Measurements from ENCODE around the gene PARD3B.

- TF ChIP-seq, protein P1, sequence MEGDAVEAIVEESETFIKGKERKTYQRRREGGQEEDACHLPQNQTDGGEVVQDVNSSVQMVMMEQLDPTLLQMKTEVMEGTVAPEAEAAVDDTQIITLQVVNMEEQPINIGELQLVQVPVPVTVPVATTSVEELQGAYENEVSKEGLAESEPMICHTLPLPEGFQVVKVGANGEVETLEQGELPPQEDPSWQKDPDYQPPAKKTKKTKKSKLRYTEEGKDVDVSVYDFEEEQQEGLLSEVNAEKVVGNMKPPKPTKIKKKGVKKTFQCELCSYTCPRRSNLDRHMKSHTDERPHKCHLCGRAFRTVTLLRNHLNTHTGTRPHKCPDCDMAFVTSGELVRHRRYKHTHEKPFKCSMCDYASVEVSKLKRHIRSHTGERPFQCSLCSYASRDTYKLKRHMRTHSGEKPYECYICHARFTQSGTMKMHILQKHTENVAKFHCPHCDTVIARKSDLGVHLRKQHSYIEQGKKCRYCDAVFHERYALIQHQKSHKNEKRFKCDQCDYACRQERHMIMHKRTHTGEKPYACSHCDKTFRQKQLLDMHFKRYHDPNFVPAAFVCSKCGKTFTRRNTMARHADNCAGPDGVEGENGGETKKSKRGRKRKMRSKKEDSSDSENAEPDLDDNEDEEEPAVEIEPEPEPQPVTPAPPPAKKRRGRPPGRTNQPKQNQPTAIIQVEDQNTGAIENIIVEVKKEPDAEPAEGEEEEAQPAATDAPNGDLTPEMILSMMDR (conservative IDR thresholded peaks at IDR 0.05; ENCODE audit: low read depth in 2 of 2): no peak
- TF ChIP-seq ZNF114 (CRISPR knock-in tag; IDR thresholded peaks at IDR 0.05) (no peak), POLR2AphosphoS5 (IDR thresholded peaks at IDR 0.05; ENCODE audit: low read depth) (no peak), EZH2 (IDR thresholded peaks at IDR 0.05; ENCODE audit: low read depth, unreplicated experiment) (no peak), EZH2phosphoT487 (IDR thresholded peaks at IDR 0.05; ENCODE audit: unreplicated experiment) (no peak), REST (IDR thresholded peaks at IDR 0.05; ENCODE audit: unreplicated experiment) (no peak), NANOG (IDR thresholded peaks at IDR 0.05; ENCODE audit: borderline replicate concordance) (no peak), CREB1 (CRISPR knock-in tag; IDR thresholded peaks at IDR 0.05; ENCODE audit: low read depth) (no peak), JUNB (IDR thresholded peaks at IDR 0.05; ENCODE audit: unreplicated experiment) (no peak), ZNF331 (CRISPR knock-in tag; IDR thresholded peaks at IDR 0.05; ENCODE audit: low read depth) (no peak)
Measured at GRCh38 chr2:205609113-205609512, 1063.8 kb downstream of the PARD3B start.
